SKM-1 (cell line): ENCODE measurements around the gene KHK.
A peak's percentile ranks its signal among the peaks of the same experiment; 100 is the strongest.

Experiments used
- DNase-seq: peaks from one replicate; lab custom pipeline; 2025; ENCODE audit not compliant: unreplicated experiment; lab: John Stamatoyannopoulos, UW

The KHK gene

DNA sequence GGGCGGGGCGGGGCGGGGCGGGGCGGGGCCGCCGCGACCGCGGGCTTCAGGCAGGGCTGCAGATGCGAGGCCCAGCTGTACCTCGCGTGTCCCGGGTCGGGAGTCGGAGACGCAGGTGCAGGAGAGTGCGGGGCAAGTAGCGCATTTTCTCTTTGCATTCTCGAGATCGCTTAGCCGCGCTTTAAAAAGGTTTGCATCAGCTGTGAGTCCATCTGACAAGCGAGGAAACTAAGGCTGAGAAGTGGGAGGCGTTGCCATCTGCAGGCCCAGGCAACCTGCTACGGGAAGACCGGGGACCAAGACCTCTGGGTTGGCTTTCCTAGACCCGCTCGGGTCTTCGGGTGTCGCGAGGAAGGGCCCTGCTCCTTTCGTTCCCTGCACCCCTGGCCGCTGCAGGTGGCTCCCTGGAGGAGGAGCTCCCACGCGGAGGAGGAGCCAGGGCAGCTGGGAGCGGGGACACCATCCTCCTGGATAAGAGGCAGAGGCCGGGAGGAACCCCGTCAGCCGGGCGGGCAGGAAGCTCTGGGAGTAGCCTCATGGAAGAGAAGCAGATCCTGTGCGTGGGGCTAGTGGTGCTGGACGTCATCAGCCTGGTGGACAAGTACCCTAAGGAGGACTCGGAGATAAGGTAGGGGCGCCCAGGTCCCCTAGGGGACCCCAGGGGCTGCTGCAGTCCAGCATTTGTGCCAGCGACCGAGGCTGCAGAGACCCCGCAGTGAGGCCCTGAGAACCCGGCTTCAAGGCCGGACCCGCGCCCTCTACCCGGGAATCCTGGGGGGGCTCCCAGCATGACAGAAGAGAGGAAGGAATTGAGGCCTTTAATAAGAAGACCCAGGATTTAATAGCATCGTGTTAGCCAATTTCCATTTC, at the start of gene KHK:
KHK (plus strand) TSS at position 49 of the 870 bp plus-strand sequence; CDS start at position 537, 488 bp downstream.
- DNase-seq: no peak

DNA sequence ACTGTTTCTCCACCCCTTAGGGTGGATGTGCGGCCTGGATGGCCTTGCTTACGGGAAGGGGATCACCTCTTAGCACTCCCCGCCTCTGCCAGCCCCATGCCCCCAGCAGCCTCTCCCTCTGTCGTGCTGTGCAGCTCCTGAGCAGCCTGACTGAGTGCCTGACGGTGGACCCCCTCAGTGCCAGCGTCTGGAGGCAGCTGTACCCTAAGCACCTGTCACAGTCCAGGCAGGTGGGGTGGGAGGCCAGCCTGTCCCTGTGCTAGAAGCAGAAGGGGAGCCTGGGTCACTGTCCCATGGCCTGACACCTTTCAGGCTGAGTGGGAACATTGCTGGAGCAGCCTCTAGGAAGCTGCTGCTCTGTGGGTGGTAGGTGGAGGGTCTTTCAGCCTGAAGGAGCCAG, 48.6 kb upstream of the KHK start:
- DNase-seq: no peak

DNA sequence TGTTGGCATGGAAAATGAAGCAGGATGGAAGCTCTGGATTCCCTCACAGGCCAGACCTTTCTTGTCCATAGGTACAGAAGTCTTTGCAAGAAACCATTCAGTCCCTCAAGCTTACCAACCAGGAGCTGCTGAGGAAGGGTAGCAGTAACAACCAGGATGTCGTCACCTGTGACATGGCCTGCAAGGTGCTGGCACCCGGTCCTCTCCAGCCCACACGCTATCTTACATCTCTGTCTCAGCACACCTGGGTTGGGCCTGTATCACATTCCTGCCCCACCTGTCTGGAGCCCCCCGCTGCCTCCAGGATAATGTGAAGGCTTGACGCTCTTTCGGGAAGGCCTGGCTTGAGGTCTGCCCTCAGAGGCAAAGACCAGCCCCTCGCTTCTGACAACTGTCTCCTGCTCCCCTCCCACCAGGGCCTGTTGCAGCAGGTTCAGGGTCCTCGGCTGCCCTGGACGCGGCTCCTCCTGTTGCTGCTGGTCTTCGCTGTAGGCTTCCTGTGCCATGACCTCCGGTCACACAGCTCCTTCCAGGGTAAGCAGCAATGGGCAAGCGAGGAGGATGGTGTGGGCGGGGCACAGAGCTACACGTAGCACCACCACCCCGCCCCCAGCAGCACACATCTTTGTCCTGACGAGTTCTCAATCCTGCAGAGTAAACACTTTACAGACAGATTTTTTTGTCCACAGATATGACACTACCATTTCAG, 47.8 kb upstream of the KHK start:
- DNase-seq: no peak

DNA sequence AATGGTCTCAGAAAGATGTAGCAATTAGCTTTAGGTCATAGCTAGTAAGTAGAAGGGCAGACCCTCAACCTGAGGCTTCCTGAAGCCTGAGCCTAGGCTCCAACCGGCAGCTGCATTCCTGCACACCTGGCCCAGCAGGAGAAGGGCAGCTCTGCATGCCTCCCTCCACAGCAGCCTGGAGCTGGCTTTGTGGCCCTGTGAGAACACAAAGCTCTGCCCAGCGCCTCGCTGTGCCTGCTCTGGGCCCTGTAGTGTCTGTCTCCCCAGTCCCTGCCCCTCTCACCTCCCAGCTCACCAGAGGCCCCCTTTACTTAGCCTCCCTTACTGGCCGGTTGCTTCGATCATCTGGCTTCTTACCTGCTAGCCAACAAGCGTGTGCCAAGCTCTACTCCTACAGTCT, 47.1 kb upstream of the KHK start:
- DNase-seq: no peak

DNA sequence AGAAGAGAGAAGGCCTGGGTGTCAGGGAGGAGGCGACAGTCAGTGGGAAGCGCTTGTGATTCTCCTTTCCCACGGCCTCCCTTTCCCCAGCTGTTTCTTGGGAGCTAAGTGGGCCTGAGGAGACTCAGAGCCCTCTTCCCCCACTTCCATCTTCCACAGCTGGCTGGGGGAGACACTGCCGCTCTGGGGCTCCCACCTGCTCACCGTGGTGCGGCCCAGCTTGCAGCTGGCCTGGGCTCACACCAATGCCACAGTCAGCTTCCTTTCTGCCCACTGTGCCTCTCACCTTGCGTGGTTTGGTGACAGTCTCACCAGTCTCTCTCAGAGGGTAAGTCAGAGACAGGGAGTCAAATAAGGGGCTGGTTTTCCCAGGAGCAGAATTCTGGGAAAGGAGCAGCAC, 46.7 kb upstream of the KHK start:
- no peak for DNase-seq

DNA sequence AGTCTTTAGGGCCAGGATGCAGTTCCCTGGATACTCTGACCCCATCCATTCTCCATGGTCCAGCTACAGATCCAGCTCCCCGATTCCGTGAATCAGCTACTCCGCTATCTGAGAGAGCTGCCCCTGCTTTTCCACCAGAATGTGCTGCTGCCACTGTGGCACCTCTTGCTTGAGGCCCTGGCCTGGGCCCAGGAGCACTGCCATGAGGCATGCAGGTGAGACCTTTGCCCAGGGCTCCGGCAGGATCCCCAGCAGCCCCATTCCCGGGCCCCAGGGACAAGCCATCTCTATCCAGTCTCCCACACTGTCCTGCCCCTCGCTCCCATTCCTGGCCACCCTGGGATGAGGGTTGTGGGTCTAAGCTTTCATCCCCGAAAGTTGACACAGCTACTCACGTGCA, 46.3 kb upstream of the KHK start:
- no peak for DNase-seq

DNA sequence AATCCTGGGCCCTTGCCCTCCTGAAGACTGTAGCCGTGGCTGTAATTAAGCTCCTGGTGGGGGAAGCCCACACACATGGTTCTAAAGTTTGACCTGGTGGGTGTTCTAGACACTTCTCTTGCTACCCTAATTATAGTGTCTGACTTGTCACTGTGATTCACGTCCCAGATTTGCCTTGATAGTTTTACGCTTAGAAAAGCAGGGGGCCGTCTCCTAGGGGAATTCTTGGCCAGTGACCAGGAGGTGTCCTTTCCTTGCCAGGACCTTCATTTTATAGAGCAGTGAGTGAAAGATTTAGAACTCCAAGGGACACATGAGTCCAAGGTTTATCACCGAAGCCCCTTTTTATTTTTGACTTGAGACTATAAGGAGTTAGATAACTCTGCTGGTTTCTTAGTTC, 44.8 kb upstream of the KHK start:
- no peak for DNase-seq

DNA sequence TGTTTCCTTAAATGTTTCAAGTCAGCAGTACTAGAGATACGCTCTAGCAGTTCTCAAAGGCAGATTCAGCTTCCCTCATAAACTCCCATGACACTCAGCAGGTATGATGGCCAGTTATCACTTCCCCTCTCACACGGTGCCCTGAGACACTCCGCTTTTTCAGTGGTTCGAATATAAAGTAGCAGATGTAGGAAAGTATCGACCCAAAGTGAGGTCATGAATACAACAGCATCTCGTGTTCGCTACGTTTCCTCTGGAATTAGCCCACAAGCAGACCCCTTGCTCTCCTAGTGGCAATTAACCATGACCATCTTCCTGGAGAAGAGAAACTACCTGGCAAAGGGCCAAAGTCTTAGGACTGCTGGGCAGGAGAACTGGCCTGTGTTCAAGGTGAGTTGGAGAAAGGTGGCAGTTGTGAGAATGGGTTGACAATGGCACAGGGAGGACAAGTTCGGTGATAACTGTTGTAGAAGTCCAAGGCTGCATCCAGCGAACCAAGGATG, 44.4 kb upstream of the KHK start:
- DNase-seq: no peak

DNA sequence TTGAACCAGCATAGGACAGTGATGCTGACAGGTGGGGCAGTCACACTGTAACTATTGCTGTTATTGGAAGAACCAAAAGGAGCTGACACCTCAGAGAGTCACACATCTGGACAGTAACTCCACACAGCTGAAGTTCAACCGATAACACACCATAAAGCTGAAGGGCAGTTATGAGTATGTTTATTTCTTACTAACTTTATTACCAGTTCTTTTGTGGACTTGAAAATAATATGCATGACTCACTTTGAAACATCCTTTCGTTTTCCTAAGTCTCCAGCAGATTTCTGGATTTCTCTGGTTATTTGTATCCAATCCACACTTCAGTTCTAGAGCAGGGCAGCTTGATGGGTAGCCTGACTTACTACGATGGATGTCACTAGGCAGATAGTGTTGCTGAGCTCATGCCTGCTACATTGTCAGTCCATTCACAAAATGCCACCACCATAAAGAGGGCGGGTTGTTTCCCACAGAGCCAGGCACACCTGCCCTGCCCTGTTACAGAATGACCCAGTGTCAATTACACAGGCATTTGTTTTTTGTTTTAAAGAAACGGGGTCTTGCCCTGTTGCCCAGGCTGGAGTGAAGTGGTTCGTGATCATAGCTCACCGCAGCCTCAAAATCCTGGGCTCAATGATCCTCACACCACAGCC, 43.5 kb upstream of the KHK start:
- DNase-seq: no peak

DNA sequence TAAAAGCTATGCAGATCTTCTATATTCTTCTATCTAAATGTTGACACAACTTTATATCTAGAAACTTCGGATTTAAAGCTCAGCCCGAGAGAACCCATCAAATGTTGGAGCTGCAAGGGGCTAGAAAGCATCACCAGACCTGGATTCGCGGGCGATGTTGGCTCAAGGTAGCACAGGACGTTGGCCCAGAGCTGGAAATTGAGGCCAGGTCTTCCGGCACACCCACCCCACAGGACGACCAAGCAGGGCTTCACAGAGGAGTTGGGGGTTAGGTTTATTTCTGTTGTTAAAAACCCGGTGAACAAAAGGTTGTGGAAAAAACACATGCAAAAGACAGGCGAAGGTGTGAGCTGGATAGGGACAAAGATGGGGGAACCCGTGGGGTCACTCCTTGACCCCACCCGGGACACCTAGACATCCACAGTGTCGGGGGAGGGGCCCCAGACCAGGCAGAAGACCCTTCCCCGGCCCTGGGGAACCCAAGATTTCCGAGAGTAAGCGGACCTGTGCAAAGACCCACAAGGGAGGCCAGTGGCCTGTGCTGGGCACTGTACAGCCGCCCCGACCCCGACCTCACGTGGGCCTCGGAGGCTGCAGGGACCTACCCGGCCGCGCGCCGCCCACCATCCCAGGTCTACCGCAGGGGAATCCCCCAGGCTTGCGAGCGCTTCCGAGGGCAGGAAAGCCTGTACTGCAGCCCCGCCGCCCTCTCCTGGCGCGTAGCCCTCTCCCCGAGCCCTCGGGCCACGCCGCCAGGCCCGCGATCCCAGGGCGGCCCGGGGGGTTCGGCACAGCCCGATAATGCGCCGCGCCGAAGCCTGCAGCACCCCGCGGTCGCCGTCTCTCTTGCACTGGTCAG, 36.9 kb upstream of the KHK start:
- no peak for DNase-seq

DNA sequence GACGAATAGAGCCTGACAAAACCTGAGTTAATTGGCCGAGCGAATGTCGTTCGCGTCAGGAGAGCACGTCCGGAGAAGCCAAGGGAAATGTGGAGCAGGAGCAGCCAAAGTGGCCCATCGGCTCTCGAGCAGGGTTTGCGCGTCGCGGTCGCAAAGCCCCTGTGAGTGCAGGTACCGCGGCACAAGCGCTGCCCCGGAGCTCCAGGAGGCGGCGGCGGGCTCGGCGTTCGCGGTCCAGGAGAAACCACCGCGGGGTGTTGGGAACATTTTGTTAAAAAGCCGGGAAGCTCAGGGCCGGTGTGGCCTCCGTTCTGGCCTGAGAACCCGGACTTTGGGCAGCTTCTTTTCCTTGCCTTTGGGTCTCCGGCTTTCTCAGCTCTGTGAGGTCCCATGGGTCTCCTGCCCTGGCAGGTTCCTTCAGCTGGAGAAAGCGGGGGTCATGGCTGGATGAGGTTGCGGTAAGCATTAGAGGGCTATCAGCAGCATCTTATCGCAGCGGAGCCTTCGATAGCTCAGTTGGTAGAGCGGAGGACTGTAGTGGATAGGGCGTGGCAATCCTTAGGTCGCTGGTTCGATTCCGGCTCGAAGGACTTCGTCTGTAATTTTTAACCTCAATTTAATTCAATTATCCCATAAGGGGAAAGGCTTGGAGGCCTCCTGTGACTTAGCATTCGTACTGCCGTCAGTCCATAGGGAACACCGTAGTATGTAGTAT, 36.1 kb upstream of the KHK start:
- DNase-seq: peak; percentile 96

DNA sequence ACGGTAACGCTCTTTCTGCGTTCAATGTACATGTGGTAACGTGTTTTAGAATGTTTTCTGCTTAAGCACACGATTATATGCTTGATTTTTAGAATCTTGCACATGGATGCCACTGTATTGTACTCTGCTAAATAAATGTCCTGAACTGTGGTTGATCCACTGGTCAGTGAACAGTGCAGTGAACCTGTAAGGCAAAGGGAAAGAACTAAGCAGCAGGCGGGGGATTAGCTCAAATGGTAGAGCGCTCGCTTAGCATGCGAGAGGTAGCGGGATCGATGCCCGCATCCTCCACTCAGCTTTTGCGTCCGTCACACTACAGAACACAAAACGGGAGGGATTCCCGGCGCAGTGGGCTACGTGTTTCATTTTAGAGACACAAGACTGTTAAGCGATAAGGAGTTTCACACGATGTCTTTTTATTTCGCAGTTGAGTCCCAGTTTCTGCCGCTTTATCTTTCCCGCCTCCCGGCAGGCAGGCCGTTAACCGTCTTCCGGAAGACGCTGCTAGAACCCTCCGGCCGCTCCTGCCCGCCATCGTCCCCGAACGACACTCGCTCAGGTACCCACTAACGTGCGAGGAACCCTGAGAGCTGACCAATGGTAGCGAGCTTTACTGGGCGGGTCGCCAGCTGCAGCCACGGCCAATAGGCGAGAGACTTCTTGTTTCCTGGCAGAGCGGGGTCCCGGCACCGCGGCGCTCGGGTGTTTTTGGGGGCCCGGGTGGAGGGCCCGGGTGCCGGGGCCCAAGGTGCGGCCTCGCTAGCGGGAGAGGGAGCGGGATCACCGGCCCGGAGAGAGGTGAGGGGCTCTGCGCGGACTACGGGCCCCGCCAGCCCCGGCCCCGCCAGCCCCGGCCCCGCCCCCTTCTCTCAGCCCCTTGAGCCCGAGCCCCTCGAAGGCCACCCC, 35.3 kb upstream of the KHK start, which contains the start of gene AGBL5:
AGBL5 (plus strand) TSS at position 673 of the 906 bp plus-strand sequence. CDS start 1,291 bp downstream, outside the sequence.
- DNase-seq: peak; percentile 86

DNA sequence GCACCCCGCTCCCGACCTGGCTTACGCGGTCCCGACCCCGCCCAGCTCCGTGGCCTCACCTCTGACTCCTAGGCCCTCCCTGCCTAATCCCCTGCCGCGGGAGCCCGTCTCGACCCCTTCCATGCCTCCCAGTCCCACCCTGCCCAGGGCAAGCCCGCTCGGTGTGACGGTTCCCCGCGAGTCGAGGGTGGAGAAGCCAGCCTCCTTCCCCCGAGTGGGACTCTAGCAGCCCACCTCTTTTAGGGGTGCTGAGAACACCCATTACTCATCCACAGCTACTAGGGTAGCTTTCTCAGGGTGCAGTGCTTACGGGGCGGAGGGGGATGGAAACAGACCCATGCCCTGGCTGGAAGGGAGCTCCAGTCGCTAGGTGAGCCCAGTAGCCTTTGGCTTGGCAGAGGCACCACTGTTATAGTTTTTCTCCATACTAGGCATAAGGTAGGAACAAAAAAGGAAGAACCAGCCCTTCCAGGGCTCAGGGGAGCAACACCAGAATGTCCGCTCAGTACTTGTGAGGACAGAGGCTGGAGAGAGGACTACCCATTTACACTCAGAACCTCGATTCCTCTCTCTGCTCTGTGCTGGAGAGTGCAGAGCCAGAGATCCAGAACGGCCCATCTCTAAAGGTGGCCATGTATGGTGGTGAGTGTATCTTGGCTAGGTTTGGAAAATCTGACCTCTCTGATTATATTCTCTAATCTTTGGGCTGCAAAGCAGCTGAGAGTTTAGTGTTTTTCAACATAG, 34.5 kb upstream of the KHK start:
- DNase-seq: no peak

DNA sequence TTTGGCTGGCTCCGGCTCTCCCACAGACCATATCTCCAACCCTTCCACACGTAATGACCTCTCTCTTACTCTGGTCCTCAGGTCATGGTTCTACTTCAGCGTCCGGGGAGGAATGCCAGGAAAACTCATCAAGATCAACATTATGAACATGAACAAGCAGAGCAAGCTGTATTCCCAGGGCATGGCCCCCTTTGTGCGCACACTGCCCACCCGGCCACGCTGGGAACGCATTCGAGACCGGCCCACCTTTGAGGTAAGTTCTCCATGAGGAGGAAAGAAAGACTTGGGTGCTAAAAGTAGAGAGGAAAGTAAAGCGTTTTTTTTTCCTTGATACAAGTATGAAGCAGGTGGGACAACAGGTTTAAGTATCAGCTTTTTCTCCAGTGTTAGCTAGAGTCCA, 33.3 kb upstream of the KHK start:
- no peak for DNase-seq

DNA sequence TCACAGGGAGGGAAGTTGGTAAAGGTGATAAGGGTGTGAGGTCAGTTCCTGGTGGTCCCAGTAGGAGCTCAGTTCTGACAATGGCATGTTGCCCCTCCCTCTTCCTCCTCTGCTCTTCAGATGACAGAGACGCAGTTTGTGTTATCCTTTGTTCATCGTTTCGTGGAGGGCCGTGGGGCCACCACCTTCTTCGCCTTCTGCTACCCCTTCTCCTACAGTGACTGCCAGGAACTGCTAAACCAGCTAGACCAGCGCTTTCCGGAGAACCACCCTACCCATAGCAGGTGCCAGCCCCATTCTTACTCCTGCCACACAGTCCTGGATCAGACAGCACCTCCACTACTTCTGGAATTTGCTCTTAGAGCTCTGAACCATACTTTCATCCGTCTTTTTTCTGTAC, 32.8 kb upstream of the KHK start:
- DNase-seq: no peak

DNA sequence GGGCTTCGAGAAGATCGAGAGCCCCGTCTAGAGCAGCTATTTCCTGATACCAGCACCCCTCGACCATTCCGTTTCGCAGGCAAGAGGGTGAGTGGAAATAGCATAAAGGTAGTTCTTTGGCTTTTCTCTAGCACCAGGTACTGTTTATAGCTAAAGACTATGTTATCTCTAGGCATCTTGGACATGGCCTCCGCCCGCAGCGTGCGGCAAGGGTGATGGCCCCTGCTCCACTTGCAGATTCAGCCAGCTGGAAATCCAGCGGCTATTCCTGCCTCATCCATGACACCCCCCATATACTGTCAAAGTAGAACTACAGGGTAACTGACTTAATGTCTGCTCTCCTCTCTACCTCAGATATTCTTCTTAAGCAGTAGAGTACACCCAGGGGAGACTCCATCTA, 31.9 kb upstream of the KHK start:
- DNase-seq: no peak

DNA sequence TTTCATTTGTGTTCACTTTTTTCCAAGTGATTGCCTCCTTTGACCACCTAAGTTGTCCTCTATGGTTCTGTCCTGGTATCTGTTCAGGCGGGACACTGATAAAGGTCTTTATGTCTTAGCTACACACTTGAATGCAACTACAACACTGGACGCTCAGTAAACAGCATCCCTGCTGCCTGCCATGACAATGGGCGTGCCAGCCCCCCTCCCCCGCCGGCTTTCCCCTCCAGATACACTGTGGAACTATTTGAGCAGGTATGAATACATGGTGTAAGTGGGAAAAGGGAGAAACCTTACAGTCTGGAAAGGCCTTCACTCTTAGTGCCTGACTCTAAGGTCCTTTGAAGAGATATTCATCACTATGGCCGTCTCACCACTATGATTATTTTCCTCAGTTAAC, 29.4 kb upstream of the KHK start:
- DNase-seq: no peak

DNA sequence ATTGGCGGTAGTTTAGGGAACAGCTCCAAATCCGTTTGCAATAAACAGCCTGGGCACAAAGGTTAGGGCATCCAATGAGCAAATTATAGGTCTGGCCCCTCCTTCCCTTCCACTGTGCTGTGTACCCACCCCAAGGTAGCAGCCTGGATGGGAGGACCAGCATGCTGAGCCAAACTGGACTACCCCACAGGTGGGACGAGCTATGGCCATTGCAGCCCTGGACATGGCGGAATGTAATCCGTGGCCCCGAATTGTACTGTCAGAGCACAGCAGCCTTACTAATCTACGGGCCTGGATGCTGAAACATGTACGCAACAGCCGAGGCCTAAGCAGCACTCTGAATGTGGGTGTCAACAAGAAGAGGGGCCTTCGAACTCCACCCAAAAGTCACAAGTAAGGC, 28.4 kb upstream of the KHK start:
- DNase-seq: no peak
